HCT116 (cell line): ENCODE data around the gene ALDH1A2. TPM values are rescaled to one million over a fixed set of nuclear protein-coding genes. Genes with fewer than 3 reads are reported as not detected.
"Not testable (repeated sequence)": the region's sequence is repeated elsewhere in the genome, so short reads cannot be mapped to it uniquely, and the experiment has no call there.

ENCODE experiments used
- ATAC-seq: fragments of 200-7000 bp; cut with Tn5 transposase; 2 replicates; pipeline ENCODE4 v1.9.1; 2020; ENCODE audit warnings: mild to moderate bottlenecking, moderate library complexity
- BruUV-seq: library from RNA; stranded (reverse); fragments of 400-500 nt; replicated peaks from 2 replicates; lab custom pipeline; 2021; lab: Mats Ljungman, UMichigan
- CTCF ChIA-PET: fragments of 300-600 bp; sonication (Branson Sonifier 250); formaldehyde crosslinking; loops from one replicate; lab custom pipeline; 2021; ENCODE audit warnings: antibody characterized with exemption; lab: Charles Lee
- POLR2A ChIA-PET: fragments of 300-600, 350-600 bp; sonication (Branson Sonifier 250); formaldehyde crosslinking; loops from one replicate; lab custom pipeline; 2021; ENCODE audit warnings: antibody characterized with exemption; lab: Charles Lee
- RAD21 ChIA-PET, 2 experiments: fragments of 300-600 bp; sonication (Branson Sonifier 250); formaldehyde crosslinking; loops; one replicate each; lab custom pipeline; 2023; ENCODE audit warnings: low total read pairs in 2 of 2; ENCODE audit not compliant: uncharacterized antibody in 2 of 2, unreplicated experiment in 2 of 2, low non-redundant PET in 1 of 2; lab: Charles Lee
- DNase-seq: peaks from one replicate; pipeline ENCODE4 v3.0.0-alpha.2; 2010; ENCODE audit warnings: low read depth, low spot score
- H2AFZ ChIP-seq: fragments of 200-600 bp; shearing (Covaris generic), sonication (generic); 2 replicates; pipeline ENCODE4 v1.6.1; 2017; ENCODE audit warnings: low read depth, mixed run types, mixed read lengths, antibody characterized with exemption, low read length; ENCODE audit not compliant: poor library complexity, severe bottlenecking
- H3K27ac ChIP-seq: 2 replicates; pipeline ENCODE4 v1.5.1; 2012; ENCODE audit warnings: low read depth, low read length
- H3K27me3 ChIP-seq: fragments of 200-600 bp; sonication (generic); 2 replicates; pipeline ENCODE4 v1.6.1; 2016; ENCODE audit warnings: mixed run types, low read length, mixed read lengths; ENCODE audit not compliant: insufficient read depth
- H3K36me3 ChIP-seq, 2 experiments: fragments of 200-500 bp in 1 of 2; fragments of 200-600 bp in 1 of 2; sonication (Bioruptor generic) in 1 of 2; sonication (generic) in 1 of 2; 2 replicates each; pipeline versions ENCODE4 v1.5.1 to v1.6.1; 2014 to 2016; ENCODE audit warnings: low read length in 2 of 2, inconsistent platforms in 1 of 2, mixed read lengths in 1 of 2, mixed run types in 1 of 2; ENCODE audit not compliant: insufficient read depth in 2 of 2, control insufficient read depth in 1 of 2
- H3K4me1 ChIP-seq, 2 experiments: fragments of 200-600 bp in 1 of 2; sonication (generic) in 1 of 2; 2 replicates each; pipeline versions ENCODE4 v1.5.1 to v1.6.1; 2012 to 2017; ENCODE audit warnings: low read length in 2 of 2, inconsistent platforms in 1 of 2, mild to moderate bottlenecking in 1 of 2, mixed read lengths in 1 of 2, mixed run types in 1 of 2, moderate library complexity in 1 of 2; ENCODE audit not compliant: insufficient read depth in 2 of 2, control insufficient read depth in 1 of 2
- H3K4me2 ChIP-seq: fragments of 200-600 bp; sonication (generic); 2 replicates; pipeline ENCODE4 v1.6.1; 2017; ENCODE audit warnings: mixed run types, low read length, mixed read lengths
- H3K4me3 ChIP-seq, 2 experiments: fragments of 200-600 bp in 1 of 2; sonication (generic) in 1 of 2; replicated peaks in 1 of 2; 2 replicates each; pipeline ENCODE4 v1.5.1; 2011 to 2016; ENCODE audit warnings: low read length in 2 of 2, control low read depth in 1 of 2, low read depth in 1 of 2, mild to moderate bottlenecking in 1 of 2, mixed read lengths in 1 of 2, mixed run types in 1 of 2
- H3K79me2 ChIP-seq: fragments of 200-600 bp; sonication (generic); 2 replicates; pipeline ENCODE4 v1.6.1; 2017; ENCODE audit warnings: mild to moderate bottlenecking, mixed run types, low read length, moderate library complexity, mixed read lengths; ENCODE audit not compliant: insufficient read depth
- H3K9ac ChIP-seq: fragments of 200-600 bp; sonication (generic); 2 replicates; pipeline ENCODE4 v1.6.1; 2016; ENCODE audit warnings: low read length, mixed read lengths
- H3K9me2 ChIP-seq: fragments of 200-600 bp; sonication (generic), shearing (Covaris generic); 2 replicates; pipeline ENCODE4 v1.6.1; 2017; ENCODE audit warnings: mixed run types, mild to moderate bottlenecking, moderate library complexity; ENCODE audit not compliant: insufficient read depth
- H3K9me3 ChIP-seq, 2 experiments: fragments of 200-500 bp in 1 of 2; fragments of 200-600 bp in 1 of 2; sonication (Bioruptor generic) in 1 of 2; sonication (generic) in 1 of 2; 2 replicates each; pipeline ENCODE4 v1.6.1; 2014 to 2017; ENCODE audit warnings: low read length in 2 of 2, mixed read lengths in 2 of 2, inconsistent platforms in 1 of 2, low read depth in 1 of 2, mild to moderate bottlenecking in 1 of 2, mixed run types in 1 of 2, moderate library complexity in 1 of 2; ENCODE audit not compliant: control insufficient read depth in 1 of 2, insufficient read depth in 1 of 2
- H4K20me1 ChIP-seq: fragments of 200-600 bp; sonication (generic), shearing (Covaris generic); 2 replicates; pipeline ENCODE4 v1.6.1; 2017; ENCODE audit warnings: mixed run types, mild to moderate bottlenecking, moderate library complexity; ENCODE audit not compliant: insufficient read depth
- ELF1 ChIP-seq: IDR thresholded peaks from 2 replicates; pipeline ENCODE4 v1.6.1; 2012; ENCODE audit warnings: low read depth, borderline replicate concordance
- EZH2 ChIP-seq: fragments of 200-600 bp; sonication (generic); IDR thresholded peaks from 2 replicates; pipeline ENCODE4 v1.6.1; 2017; ENCODE audit warnings: antibody characterized with exemption, mixed run types
- SRF ChIP-seq: IDR thresholded peaks from 2 replicates; pipeline ENCODE4 v1.6.1; 2012; ENCODE audit warnings: low read depth
- TCF7L2 ChIP-seq: IDR thresholded peaks from 2 replicates; pipeline ENCODE4 v1.7.0; 2011; ENCODE audit warnings: borderline replicate concordance, inconsistent platforms; ENCODE audit not compliant: insufficient read depth, insufficient read length; ENCODE audit errors: extremely low read depth
- YY1 ChIP-seq: IDR thresholded peaks from 2 replicates; pipeline ENCODE4 v1.6.1; 2011; ENCODE audit warnings: low read length, low read depth, moderate library complexity, mild to moderate bottlenecking; ENCODE audit not compliant: insufficient replicate concordance; ENCODE audit errors: extremely low read depth
- intact Hi-C: fragments of 100-400 bp; cut with micrococcal nuclease; formaldehyde crosslinking; loops from 2 replicates; pipeline ENCODE4 v1.10.0; 2022
- total RNA-seq: library from RNA; stranded (reverse); gene quantifications from one replicate; pipeline ENCODE4 v1.2.1, GENCODE V29; 2021; ENCODE audit not compliant: unreplicated experiment
- TF ChIP-seq, protein P1 (sequence below): IDR thresholded peaks from 2 replicates; pipeline ENCODE4 v1.6.1; 2011; ENCODE audit warnings: mild to moderate bottlenecking, low read length, moderate library complexity; ENCODE audit not compliant: insufficient replicate concordance; ENCODE audit errors: extremely low read depth
- TF ChIP-seq, protein P2 (sequence below): IDR thresholded peaks from 2 replicates; pipeline ENCODE4 v1.6.1; 2012

The ALDH1A2 gene
- total RNA-seq, 1 experiment from 2014 or later, result 1.7 TPM

DNA sequence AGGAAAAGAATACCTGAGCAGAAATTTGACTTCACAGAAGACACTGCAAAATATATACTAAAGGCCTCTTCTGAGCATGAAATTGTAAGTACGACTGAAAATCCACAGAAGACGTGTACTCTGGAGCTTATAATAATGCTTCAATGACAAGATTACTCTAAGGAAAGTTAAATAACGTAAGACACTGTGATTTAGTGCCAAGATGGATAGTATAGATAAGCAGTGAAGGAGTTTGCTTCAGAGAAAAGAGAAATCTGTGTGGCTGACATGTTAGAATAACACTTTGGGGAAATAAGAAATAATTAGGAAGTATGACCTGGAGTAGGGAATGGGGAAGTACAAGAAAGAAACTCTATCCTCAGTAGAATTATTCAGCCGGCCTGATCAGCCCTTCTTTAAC is 28.9 kb downstream of the ALDH1A2 start (continued):
- TF ChIP-seq YY1 (no peak), TCF7L2 (no peak), SRF (no peak), ELF1 (no peak), EZH2 (no peak)
- TF ChIP-seq, protein P1, sequence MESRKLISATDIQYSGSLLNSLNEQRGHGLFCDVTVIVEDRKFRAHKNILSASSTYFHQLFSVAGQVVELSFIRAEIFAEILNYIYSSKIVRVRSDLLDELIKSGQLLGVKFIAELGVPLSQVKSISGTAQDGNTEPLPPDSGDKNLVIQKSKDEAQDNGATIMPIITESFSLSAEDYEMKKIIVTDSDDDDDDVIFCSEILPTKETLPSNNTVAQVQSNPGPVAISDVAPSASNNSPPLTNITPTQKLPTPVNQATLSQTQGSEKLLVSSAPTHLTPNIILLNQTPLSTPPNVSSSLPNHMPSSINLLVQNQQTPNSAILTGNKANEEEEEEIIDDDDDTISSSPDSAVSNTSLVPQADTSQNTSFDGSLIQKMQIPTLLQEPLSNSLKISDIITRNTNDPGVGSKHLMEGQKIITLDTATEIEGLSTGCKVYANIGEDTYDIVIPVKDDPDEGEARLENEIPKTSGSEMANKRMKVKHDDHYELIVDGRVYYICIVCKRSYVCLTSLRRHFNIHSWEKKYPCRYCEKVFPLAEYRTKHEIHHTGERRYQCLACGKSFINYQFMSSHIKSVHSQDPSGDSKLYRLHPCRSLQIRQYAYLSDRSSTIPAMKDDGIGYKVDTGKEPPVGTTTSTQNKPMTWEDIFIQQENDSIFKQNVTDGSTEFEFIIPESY, result no peak
- TF ChIP-seq, protein P2, sequence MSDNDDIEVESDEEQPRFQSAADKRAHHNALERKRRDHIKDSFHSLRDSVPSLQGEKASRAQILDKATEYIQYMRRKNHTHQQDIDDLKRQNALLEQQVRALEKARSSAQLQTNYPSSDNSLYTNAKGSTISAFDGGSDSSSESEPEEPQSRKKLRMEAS, result no peak

DNA sequence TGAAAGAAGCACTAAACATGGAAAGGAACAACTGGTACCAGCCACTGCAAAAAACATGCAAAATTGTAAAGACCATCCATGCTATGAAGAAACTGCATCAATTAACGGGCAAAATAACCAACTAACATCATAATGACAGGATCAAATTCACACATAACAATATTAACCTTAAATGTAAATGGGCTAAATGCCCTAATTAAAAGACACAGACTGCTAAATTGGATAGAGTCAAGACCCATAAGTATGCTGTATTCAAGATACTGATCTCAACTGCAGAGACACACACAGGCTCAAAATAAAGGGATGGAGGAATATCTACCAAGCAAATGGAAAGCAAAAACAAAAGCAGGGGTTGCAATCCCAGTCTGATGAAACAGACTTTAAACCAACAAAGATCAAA is 37.1 kb downstream of the ALDH1A2 start:
- H3K27me3 ChIP-seq, H3K27ac ChIP-seq, POLR2A ChIA-PET, H2AFZ ChIP-seq, CTCF ChIA-PET, RAD21 ChIA-PET, H3K9ac ChIP-seq, H3K9me2 ChIP-seq, H4K20me1 ChIP-seq, H3K9me3 ChIP-seq, H3K4me2 ChIP-seq, intact Hi-C loops, H3K79me2 ChIP-seq, H3K4me3 ChIP-seq, H3K4me1 ChIP-seq, BruUV-seq, ATAC-seq, H3K36me3 ChIP-seq, DNase-seq: not testable (repeated sequence)
